HG03575 (cell line): Measurements from ENCODE around the gene PDE11A.

Experiments used
- ATAC-seq: cut with Tn5 transposase; IDR thresholded peaks from one replicate; pipeline ENCODE4 v1.9.1; 2021; ENCODE audit not compliant: unreplicated experiment, insufficient number of reproducible peaks, low FRiP score; ENCODE audit errors: extremely low read depth

PDE11A gene

GRCh38 chr2:177585234-177585863, 487.2 kb downstream of the PDE11A start:
- ATAC-seq, result no peak

GRCh38 chr2:177584030-177584692, 488.4 kb downstream of the PDE11A start:
- no peak for ATAC-seq

GRCh38 chr2:177582000-177582399, 490.6 kb downstream of the PDE11A start:
- no peak for ATAC-seq

- no peak for ATAC-seq
These were observed 493.0 kb downstream of the PDE11A start for GRCh38 chr2:177579486-177580036.

GRCh38 chr2:177578454-177578853, 494.1 kb downstream of the PDE11A start:
- ATAC-seq, result no peak

GRCh38 chr2:177577075-177577474, 495.5 kb downstream of the PDE11A start:
- ATAC-seq, result no peak

- ATAC-seq, result no peak
These were observed 497.2 kb downstream of the PDE11A start for GRCh38 chr2:177575358-177575757.

- no peak for ATAC-seq
These were observed 498.2 kb downstream of the PDE11A start for GRCh38 chr2:177574356-177574755.
